Left ventricle myocardium inferior (tissue), 1 donor: ENCODE results near the gene RIN3. TPM values are rescaled to one million over a fixed set of nuclear protein-coding genes. Genes with fewer than 3 reads are reported as not detected.

Experiments used
- DNase-seq: peaks from one replicate; pipeline ENCODE4 v3.0.0-alpha.2; 2020
- H3K27ac ChIP-seq: fragments of 200-600 bp; replicated peaks from 2 replicates; pipeline ENCODE4 v1.8.0; 2021
- H3K27me3 ChIP-seq: fragments of 200-600 bp; 2 replicates; pipeline ENCODE4 v1.8.0; 2021; ENCODE audit warnings: low read depth
- H3K36me3 ChIP-seq: fragments of 200-600 bp; 2 replicates; pipeline ENCODE4 v1.8.0; 2021
- H3K4me1 ChIP-seq: fragments of 200-600 bp; 2 replicates; pipeline ENCODE4 v1.8.0; 2021
- H3K4me3 ChIP-seq: fragments of 200-600 bp; 2 replicates; pipeline ENCODE4 v1.8.0; 2021; ENCODE audit warnings: mild to moderate bottlenecking, moderate library complexity
- H3K9me3 ChIP-seq: fragments of 200-600 bp; replicated peaks from 2 replicates; pipeline ENCODE4 v1.8.0; 2021
- intact Hi-C: fragments of 100-400 bp; cut with micrococcal nuclease; formaldehyde crosslinking; loops from one replicate; pipeline ENCODE4 v1.11.0; 2022
- total RNA-seq: library from RNA; stranded (reverse); fragmentation: NEBNext Ultra II Directional; extraction: Animal tissue kit (Norgen Biotek cat#: 25700); gene quantifications from one replicate; pipeline ENCODE4 v1.2.1, GENCODE V29; 2021
- TF ChIP-seq, protein P1 (sequence below): fragments of 200-600 bp; IDR thresholded peaks from 2 replicates; pipeline ENCODE4 v1.8.0; 2021; ENCODE audit warnings: antibody characterized with exemption, mild to moderate bottlenecking, borderline replicate concordance
- donor health status: DM: no; HTN: yes; CAD: no; lungs with severe emphysema.

Gene RIN3
- total RNA-seq, 1 donor from 2014 or later = 13.8 TPM

- intact Hi-C loops = no loop called here
- H3K27ac ChIP-seq = no peak overlapping the region
- DNase-seq = peak; percentile 33
These were observed 99.6 kb downstream of the RIN3 start for GRCh38 chr14:92613008-92613658.

DNA sequence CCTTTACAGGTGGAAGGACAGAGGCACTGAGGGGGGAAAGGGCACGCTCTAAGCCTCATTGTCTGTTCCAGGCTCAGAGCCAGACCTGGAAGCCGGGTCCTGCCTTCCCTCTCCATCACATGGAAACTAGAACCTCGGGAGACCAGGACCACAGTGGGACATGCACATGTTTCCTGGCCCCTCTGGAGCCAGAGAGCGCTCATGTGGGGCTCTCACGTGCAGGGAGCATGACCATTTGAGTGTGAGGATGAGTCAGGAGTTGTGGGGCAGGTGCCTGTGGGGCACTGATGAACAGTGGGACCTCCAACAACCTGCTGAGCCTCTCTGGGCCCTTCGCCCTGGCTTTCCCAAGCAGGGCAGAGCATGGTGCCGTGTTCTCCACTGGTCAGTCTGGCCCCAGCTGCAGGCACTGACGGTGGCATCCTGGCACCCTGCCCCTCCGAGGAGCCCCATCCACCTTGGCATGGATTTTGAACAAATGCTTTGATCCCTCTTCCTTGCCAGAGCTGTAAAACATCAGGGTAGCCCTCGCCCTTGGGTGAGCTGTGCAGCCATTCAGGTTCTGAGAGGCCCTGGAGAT is 100.2 kb downstream of the RIN3 start:
- TF ChIP-seq, protein P1, sequence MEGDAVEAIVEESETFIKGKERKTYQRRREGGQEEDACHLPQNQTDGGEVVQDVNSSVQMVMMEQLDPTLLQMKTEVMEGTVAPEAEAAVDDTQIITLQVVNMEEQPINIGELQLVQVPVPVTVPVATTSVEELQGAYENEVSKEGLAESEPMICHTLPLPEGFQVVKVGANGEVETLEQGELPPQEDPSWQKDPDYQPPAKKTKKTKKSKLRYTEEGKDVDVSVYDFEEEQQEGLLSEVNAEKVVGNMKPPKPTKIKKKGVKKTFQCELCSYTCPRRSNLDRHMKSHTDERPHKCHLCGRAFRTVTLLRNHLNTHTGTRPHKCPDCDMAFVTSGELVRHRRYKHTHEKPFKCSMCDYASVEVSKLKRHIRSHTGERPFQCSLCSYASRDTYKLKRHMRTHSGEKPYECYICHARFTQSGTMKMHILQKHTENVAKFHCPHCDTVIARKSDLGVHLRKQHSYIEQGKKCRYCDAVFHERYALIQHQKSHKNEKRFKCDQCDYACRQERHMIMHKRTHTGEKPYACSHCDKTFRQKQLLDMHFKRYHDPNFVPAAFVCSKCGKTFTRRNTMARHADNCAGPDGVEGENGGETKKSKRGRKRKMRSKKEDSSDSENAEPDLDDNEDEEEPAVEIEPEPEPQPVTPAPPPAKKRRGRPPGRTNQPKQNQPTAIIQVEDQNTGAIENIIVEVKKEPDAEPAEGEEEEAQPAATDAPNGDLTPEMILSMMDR = no peak
- Histone ChIP-seq H3K4me3 (no peak overlapping the region), H3K36me3 (no peaks in the 10 kb centered on the region), H3K27ac (no peak overlapping the region), H3K27me3 (no peaks in the 10 kb centered on the region), H3K4me1 (peaks cover 11% of the 10 kb centered on the region), H3K9me3 (no peaks in the 10 kb centered on the region)
- intact Hi-C loops = no loop called here
- no peak for DNase-seq

More at GRCh38 chr14:92613008-92613658, 99.6 kb downstream of the RIN3 start:
- no peaks in the 10 kb centered on the region for H3K27me3 ChIP-seq
- H3K36me3 ChIP-seq = no peaks in the 10 kb centered on the region
- peaks cover 11% of the 10 kb centered on the region for H3K4me1 ChIP-seq
- H3K9me3 ChIP-seq = peaks cover 2% of the 10 kb centered on the region
- no peak overlapping the region for H3K4me3 ChIP-seq
- TF ChIP-seq, protein P1 = peak; percentile 75

DNA sequence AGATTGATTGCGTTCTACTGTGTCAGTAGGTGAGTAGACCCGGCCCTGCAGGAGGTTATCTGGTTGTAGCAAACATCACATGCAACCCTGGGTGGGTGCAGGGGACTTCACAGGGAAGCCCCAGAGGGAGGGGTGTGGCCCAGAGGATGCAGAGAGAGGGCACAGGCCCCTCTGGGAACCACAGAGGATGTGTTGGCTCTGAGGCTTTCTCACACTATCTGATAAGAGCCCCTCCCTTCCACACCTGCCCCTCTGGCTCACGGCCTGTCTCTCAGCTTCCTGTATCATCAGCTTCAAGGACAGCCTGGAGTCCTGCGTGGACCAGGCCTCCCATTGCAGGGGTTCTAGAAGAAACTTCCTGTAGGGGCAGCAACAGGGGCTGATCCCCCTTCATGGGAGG is 101.9 kb downstream of the RIN3 start:
- H3K4me1 ChIP-seq = peaks cover 11% of the 10 kb centered on the region
- no peak for DNase-seq
- no peaks in the 10 kb centered on the region for H3K36me3 ChIP-seq
- intact Hi-C loops = no loop called here
- no peaks in the 10 kb centered on the region for H3K27me3 ChIP-seq
- no peak overlapping the region for H3K27ac ChIP-seq
- no peak overlapping the region for H3K4me3 ChIP-seq
- H3K9me3 ChIP-seq = no peaks in the 10 kb centered on the region
- TF ChIP-seq, protein P1 = no peak

DNA sequence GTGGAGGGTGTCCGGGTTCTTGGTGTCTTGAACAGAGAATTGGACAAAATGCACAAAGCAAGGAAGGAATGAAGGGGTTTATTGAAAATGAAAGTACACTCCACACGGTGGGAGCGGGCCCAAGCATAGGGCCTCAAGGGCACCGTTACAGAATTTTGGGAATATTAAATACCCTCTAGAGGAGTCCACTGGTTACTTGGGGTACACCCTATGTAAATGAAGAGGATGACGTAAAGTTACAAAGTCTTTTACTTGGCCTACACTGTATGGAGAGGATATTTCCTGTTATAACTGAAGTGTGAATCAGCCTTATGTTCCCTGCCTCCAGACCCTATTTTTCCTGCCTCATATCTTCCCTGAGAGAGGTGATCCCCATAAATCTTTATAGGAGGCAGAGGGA is 102.6 kb downstream of the RIN3 start:
- intact Hi-C loops = no loop called here
- Histone ChIP-seq H3K4me1 (peaks cover 11% of the 10 kb centered on the region), H3K36me3 (no peaks in the 10 kb centered on the region), H3K27ac (no peak overlapping the region), H3K27me3 (no peaks in the 10 kb centered on the region), H3K4me3 (no peak overlapping the region), H3K9me3 (no peaks in the 10 kb centered on the region)
- TF ChIP-seq, protein P1 = no peak
- no peak for DNase-seq

DNA sequence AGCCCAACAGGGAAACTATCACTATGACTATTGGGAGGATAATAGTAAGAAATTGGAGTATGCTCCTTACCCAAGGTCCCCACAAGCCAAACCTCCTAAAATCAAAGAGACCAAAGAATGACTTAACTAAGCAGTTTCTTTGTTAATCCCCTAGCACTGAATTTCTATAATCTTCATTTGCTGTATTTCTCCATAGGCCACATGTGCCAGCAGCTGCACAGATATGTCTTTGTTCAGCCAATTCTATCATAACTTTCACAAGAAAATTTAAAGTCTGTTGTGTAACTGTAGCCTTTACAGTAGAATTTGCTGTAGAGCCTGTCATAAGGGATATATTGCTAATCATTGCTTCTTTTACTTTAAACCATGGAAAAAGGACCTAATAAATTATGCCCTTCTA is 104.0 kb downstream of the RIN3 start:
- Histone ChIP-seq H3K9me3 (peaks cover 10% of the 10 kb centered on the region), H3K27me3 (no peaks in the 10 kb centered on the region), H3K27ac (no peak overlapping the region), H3K4me1 (peaks cover 11% of the 10 kb centered on the region), H3K36me3 (peaks cover 11% of the 10 kb centered on the region), H3K4me3 (no peak overlapping the region)
- TF ChIP-seq, protein P1 = no peak
- DNase-seq = no peak
- intact Hi-C loops = no loop called here
